CD14-positive monocyte (primary cell): ENCODE data around the gene TPM1. TPM values are rescaled to one million over a fixed set of nuclear protein-coding genes. Genes with fewer than 3 reads are reported as not detected.

Source experiments
- DNase-seq, 3 donors: peaks; one replicate each; pipeline ENCODE4 v3.0.0-alpha.2; 2011 to 2022
- H2AFZ ChIP-seq: 2 replicates; pipeline ENCODE4 v1.6.0; 2012; ENCODE audit warnings: mild to moderate bottlenecking, low read depth, low read length, inconsistent platforms; ENCODE audit not compliant: insufficient read depth, poor library complexity, severe bottlenecking
- H3K27ac ChIP-seq, 2 donors: 1 replicate in 1 of 2; 2 replicates in 1 of 2; pipeline ENCODE4 v1.5.1; 2012 to 2013; ENCODE audit warnings: low read length in 2 of 2, control low read depth in 1 of 2, inconsistent platforms in 1 of 2, low read depth in 1 of 2, mild to moderate bottlenecking in 1 of 2
- H3K27me3 ChIP-seq, 2 donors: one replicate each; pipeline versions ENCODE4 v1.6.0 to v1.6.1; 2011 to 2013; ENCODE audit warnings: low read length in 2 of 2; ENCODE audit not compliant: control insufficient read depth in 2 of 2, insufficient read depth in 2 of 2
- H3K36me3 ChIP-seq, 2 donors: replicated peaks in 1 of 2; 1 replicate in 1 of 2; 2 replicates in 1 of 2; pipeline versions ENCODE4 v1.5.1 to v1.6.1; 2012 to 2013; ENCODE audit warnings: low read length in 2 of 2, control low read depth in 1 of 2, inconsistent platforms in 1 of 2, mild to moderate bottlenecking in 1 of 2; ENCODE audit not compliant: insufficient read depth in 2 of 2, control insufficient read depth in 1 of 2
- H3K4me1 ChIP-seq, 2 donors: 1 replicate in 1 of 2; 2 replicates in 1 of 2; pipeline versions ENCODE4 v1.5.1 to v1.6.1; 2012 to 2013; ENCODE audit warnings: low read length in 2 of 2, control low read depth in 1 of 2, inconsistent platforms in 1 of 2, mild to moderate bottlenecking in 1 of 2, moderate library complexity in 1 of 2; ENCODE audit not compliant: insufficient read depth in 2 of 2, control insufficient read depth in 1 of 2
- H3K4me2 ChIP-seq: replicated peaks from 2 replicates; pipeline ENCODE3; 2012; ENCODE audit warnings: low read length, moderate library complexity, mild to moderate bottlenecking; ENCODE audit not compliant: poor library complexity, severe bottlenecking; ENCODE audit errors: extremely low read depth
- H3K4me3 ChIP-seq, 3 experiments: fragments of 200-600 bp in 1 of 3; sonication (generic) in 1 of 3; replicated peaks in 1 of 3; 1 replicate in 2 of 3; 2 replicates in 1 of 3; pipeline ENCODE4 v1.5.1; 2011 to 2013; ENCODE audit warnings: low read length in 3 of 3, mild to moderate bottlenecking in 3 of 3, control low read depth in 2 of 3, low read depth in 2 of 3, inconsistent platforms in 1 of 3, moderate library complexity in 1 of 3
- H3K79me2 ChIP-seq: 2 replicates; pipeline ENCODE4 v1.6.0; 2012; ENCODE audit warnings: mild to moderate bottlenecking, control low read depth, inconsistent platforms, low read length, moderate library complexity; ENCODE audit not compliant: insufficient read depth
- H3K9ac ChIP-seq: 2 replicates; pipeline ENCODE4 v1.6.0; 2017; ENCODE audit warnings: low read length, mild to moderate bottlenecking; ENCODE audit not compliant: insufficient read depth, poor library complexity, severe bottlenecking
- H3K9me3 ChIP-seq, 2 donors: replicated peaks in 1 of 2; 1 replicate in 1 of 2; 2 replicates in 1 of 2; pipeline versions ENCODE4 v1.5.1 to v1.6.1; 2012 to 2013; ENCODE audit warnings: low read length in 2 of 2, control low read depth in 1 of 2; ENCODE audit not compliant: control insufficient read depth in 1 of 2, insufficient read depth in 1 of 2
- H4K20me1 ChIP-seq: 2 replicates; pipeline ENCODE4 v1.6.0; 2012; ENCODE audit warnings: mild to moderate bottlenecking, low read length, control low read depth, moderate library complexity; ENCODE audit not compliant: insufficient read depth
- H3K27ac Mint-ChIP-seq, 7 donors: one replicate each; pipeline ENCODE4 v1.8.0; 2020; ENCODE audit warnings: mild to moderate bottlenecking in 7 of 7, mixed read lengths in 7 of 7, moderate library complexity in 6 of 7, inconsistent platforms in 2 of 7
- H3K27me3 Mint-ChIP-seq, 3 donors: one replicate each; pipeline ENCODE4 v1.8.0; 2021 to 2022; ENCODE audit warnings: low read depth in 3 of 3, mild to moderate bottlenecking in 3 of 3, mixed read lengths in 3 of 3, moderate library complexity in 3 of 3, inconsistent platforms in 1 of 3
- H3K36me3 Mint-ChIP-seq, 2 donors: one replicate each; pipeline ENCODE4 v1.8.0; 2020; ENCODE audit warnings: mixed read lengths in 2 of 2, inconsistent platforms in 1 of 2, mild to moderate bottlenecking in 1 of 2
- H3K4me1 Mint-ChIP-seq: one replicate; pipeline ENCODE4 v1.8.0; 2020; ENCODE audit warnings: mild to moderate bottlenecking, mixed read lengths
- H3K4me3 Mint-ChIP-seq, 2 donors: one replicate each; pipeline ENCODE4 v1.8.0; 2020; ENCODE audit warnings: mild to moderate bottlenecking in 2 of 2, mixed read lengths in 2 of 2, moderate library complexity in 1 of 2
- H3K9me3 Mint-ChIP-seq, 7 donors: one replicate each; pipeline ENCODE4 v1.8.0; 2020 to 2022; ENCODE audit warnings: mixed read lengths in 7 of 7, mild to moderate bottlenecking in 6 of 7, moderate library complexity in 6 of 7, inconsistent platforms in 2 of 7
- WGBS: methylation state at CpG from one replicate; pipeline ENCODE4 v1.1.5; 2013; ENCODE audit warnings: missing lambda C conversion rate; ENCODE audit not compliant: insufficient coverage; 5-methylcytosine and 5-hydroxymethylcytosine counted together
- intact Hi-C, 2 donors: fragments of 100-400 bp; cut with micrococcal nuclease; formaldehyde crosslinking; loops; one replicate each; pipeline versions ENCODE4 v1.15.0 to v1.15.1; 2023
- polyA plus RNA-seq, 3 donors: library from polyadenylated mRNA; depleted of rRNA in 1 of 3; unstranded in 2 of 3; stranded (reverse) in 1 of 3; fragments of 300-500 nt in 2 of 3; fragments of >200 nt in 1 of 3; fragmentation: Illumina TruSeq in 2 of 3; gene quantifications; 1 replicate in 2 of 3; 2 replicates in 1 of 3; pipeline ENCODE4 v1.2.3, GENCODE V29; 2012 to 2021
- TF ChIP-seq, protein P1 (sequence below): fragments of 200-600 bp; IDR thresholded peaks from one replicate; pipeline ENCODE4 v1.8.0; 2022; ENCODE audit warnings: antibody characterized with exemption, mild to moderate bottlenecking

The TPM1 gene
- polyA plus RNA-seq, 3 donors: 11.7 to 15.9 (median 11.9) TPM

DNA sequence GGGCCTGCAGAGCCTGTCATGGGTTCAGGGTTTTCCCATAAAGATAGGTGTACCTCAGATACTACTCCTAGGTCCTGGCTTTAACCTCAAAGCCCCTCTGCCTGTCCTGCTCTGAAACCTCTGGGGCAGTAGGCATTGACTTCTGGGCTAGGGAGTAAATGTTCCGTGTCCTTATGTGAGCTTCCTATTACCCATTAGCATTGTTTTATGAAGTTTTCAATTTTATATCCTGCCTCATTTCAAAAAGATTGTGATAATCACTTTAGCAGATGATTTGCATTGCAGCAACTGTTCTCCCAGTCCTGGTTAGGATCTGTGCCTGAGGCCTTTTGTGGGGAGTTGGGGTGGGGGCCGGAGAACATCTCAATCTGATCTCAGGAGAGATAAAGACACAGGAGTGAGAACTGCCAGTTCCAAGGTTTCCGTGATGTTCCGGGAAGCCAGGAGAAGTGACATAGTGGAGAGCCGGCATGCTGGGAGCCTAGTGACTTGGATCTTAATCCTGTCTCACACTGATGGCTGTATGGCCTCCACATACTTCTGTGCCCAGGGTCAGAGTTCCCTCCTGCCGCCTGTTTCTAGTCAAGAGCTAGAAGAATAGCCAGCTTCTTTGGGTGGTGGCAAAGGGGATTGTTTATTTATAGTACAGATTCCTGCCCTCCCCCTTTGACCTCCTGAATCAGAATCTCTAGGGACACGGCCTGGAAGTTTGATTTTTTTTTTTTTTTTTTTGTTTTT, 10.6 kb downstream of the TPM1 start:
- peaks cover 0 to 11% of the 10 kb centered on the region in 2 donors for H3K27me3 ChIP-seq
- peaks cover 10 to 14% of the 10 kb centered on the region in 2 donors for H3K4me1 ChIP-seq
- Mint-ChIP-seq H3K9me3 (no peaks in the 10 kb centered on the region), H3K4me3 (no peak overlapping the region), H3K27ac (no peak overlapping the region), H3K4me1 (peaks cover 14% of the 10 kb centered on the region), H3K36me3 (peaks cover 13 to 14% of the 10 kb centered on the region in 2 donors), H3K27me3 (peaks cover 8 to 22% (median 8%) of the 10 kb centered on the region in 3 donors)
- no peak overlapping the region for H2AFZ ChIP-seq
- no peak overlapping the region for H3K9ac ChIP-seq
- H3K36me3 ChIP-seq: peaks cover 7 to 8% of the 10 kb centered on the region in 2 donors
- no peak overlapping the region for H3K4me3 ChIP-seq
- intact Hi-C loops: no loop called here
- H4K20me1 ChIP-seq: no peaks in the 10 kb centered on the region
- H3K27ac ChIP-seq: no peak overlapping the region
- H3K9me3 ChIP-seq: no peaks in the 10 kb centered on the region
- TF ChIP-seq, protein P1, sequence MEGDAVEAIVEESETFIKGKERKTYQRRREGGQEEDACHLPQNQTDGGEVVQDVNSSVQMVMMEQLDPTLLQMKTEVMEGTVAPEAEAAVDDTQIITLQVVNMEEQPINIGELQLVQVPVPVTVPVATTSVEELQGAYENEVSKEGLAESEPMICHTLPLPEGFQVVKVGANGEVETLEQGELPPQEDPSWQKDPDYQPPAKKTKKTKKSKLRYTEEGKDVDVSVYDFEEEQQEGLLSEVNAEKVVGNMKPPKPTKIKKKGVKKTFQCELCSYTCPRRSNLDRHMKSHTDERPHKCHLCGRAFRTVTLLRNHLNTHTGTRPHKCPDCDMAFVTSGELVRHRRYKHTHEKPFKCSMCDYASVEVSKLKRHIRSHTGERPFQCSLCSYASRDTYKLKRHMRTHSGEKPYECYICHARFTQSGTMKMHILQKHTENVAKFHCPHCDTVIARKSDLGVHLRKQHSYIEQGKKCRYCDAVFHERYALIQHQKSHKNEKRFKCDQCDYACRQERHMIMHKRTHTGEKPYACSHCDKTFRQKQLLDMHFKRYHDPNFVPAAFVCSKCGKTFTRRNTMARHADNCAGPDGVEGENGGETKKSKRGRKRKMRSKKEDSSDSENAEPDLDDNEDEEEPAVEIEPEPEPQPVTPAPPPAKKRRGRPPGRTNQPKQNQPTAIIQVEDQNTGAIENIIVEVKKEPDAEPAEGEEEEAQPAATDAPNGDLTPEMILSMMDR: no peak
- WGBS: 95% methylated on average over 4 of the region's 7 CpGs
- DNase-seq: no peak
- H3K79me2 ChIP-seq: no peaks in the 10 kb centered on the region
- no peak overlapping the region for H3K4me2 ChIP-seq

DNA sequence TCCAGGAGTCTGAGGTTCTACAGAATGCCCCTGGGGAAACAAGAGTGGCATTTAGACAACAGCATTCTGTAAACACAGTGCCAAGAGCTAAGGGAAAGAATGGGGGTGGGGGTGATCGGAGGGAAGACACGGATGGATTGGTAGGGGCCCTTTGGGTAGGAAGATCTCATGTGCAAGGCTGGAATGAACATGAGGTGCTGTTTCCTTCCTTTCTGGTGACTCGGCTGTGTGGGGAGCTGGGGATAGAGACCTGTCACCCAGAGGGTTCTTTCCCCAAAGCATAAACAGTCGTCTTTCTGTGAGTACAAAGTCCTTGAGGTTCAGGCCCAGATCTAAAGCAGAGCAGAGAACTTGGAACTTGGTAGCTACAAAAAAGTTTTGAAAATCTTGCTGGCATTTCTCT, 11.7 kb downstream of the TPM1 start:
- Mint-ChIP-seq H3K4me3 (no peak overlapping the region), H3K4me1 (peaks cover 8% of the 10 kb centered on the region), H3K27ac (no peak overlapping the region), H3K27me3 (peaks cover 3 to 14% (median 5%) of the 10 kb centered on the region in 3 donors), H3K36me3 (peaks cover 19 to 20% of the 10 kb centered on the region in 2 donors), H3K9me3 (no peaks in the 10 kb centered on the region)
- Histone ChIP-seq H3K4me2 (no peak overlapping the region), H3K9ac (no peak overlapping the region), H3K27ac (no peak overlapping the region), H3K9me3 (no peaks in the 10 kb centered on the region), H3K4me3 (no peak overlapping the region), H4K20me1 (no peaks in the 10 kb centered on the region), H2AFZ (no peak overlapping the region), H3K79me2 (no peaks in the 10 kb centered on the region), H3K27me3 (peaks cover 0 to 5% of the 10 kb centered on the region in 2 donors), H3K4me1 (peaks cover 3 to 4% of the 10 kb centered on the region in 2 donors), H3K36me3 (peaks cover 15 to 19% of the 10 kb centered on the region in 2 donors)
- intact Hi-C loops: no loop called here
- 90% methylated on average over 2 of the region's 4 CpGs for WGBS
- TF ChIP-seq, protein P1: no peak
- DNase-seq: no peak
